GM12891 (cell line): Measurements from ENCODE around the gene SNX24.

Source experiments
- POLR2A ChIP-seq: IDR thresholded peaks from 2 replicates; pipeline ENCODE4 v1.6.1; 2011; ENCODE audit warnings: low read depth, low read length, control low read depth
- POLR2AphosphoS5 ChIP-seq: IDR thresholded peaks from 2 replicates; pipeline ENCODE4 v1.6.1; 2011; ENCODE audit warnings: low read depth, low read length, control low read depth
- SPI1 ChIP-seq: IDR thresholded peaks from 2 replicates; pipeline ENCODE4 v1.6.1; 2011; ENCODE audit warnings: low read depth, low read length, control low read depth
- TAF1 ChIP-seq: IDR thresholded peaks from 2 replicates; pipeline ENCODE4 v1.6.1; 2011; ENCODE audit warnings: low read depth, low read length, control low read depth

- no peak for TF ChIP-seq TAF1
- TF ChIP-seq POLR2A, result no peak
- TF ChIP-seq POLR2AphosphoS5, result no peak
- no peak for TF ChIP-seq SPI1
Measured at GRCh38 chr5:122879076-122879475, 33.7 kb downstream of the SNX24 start.
